Motor neuron (in vitro differentiated cells): ENCODE results near the gene SLC41A3. TPM values are rescaled to one million over a fixed set of nuclear protein-coding genes. Genes with fewer than 3 reads are reported as not detected.
"Not testable (repeated sequence)": the region's sequence is repeated elsewhere in the genome, so short reads cannot be mapped to it uniquely, and the experiment has no call there.

Source experiments
- ATAC-seq, 8 experiments: fragments of 200-7000 bp; cut with Tn5 transposase; replicated peaks in 6 of 8; 2 replicates each; pipeline ENCODE4 v1.8.0; 2021; ENCODE audit warnings: mild to moderate bottlenecking in 8 of 8, moderate library complexity in 8 of 8
- H3K27ac ChIP-seq, 2 donors: fragments of 250-450 bp; sonication (Bioruptor Pico); 2 replicates each; pipeline ENCODE4 v1.9.0; 2021; ENCODE audit warnings: antibody characterized with exemption in 2 of 2, mild to moderate bottlenecking in 2 of 2, moderate library complexity in 1 of 2
- H3K4me1 ChIP-seq, 2 donors: fragments of 250-450 bp; sonication (Bioruptor Pico); replicated peaks in 1 of 2; 2 replicates each; pipeline ENCODE4 v1.6.1; 2021; ENCODE audit warnings: antibody characterized with exemption in 2 of 2, mild to moderate bottlenecking in 2 of 2, moderate library complexity in 1 of 2
- H3K4me3 ChIP-seq, 5 donors: fragments of 250-450 bp; sonication (Bioruptor Pico); 2 replicates each; pipeline ENCODE4 v1.9.0; 2021; ENCODE audit warnings: antibody characterized with exemption in 5 of 5, mild to moderate bottlenecking in 5 of 5, moderate library complexity in 4 of 5
- WGBS, 10 experiments: fragments of 450-650 bp; shearing (Covaris generic); methylation state at CpG; one replicate each; pipeline ENCODE4 v1.0.0; 2022; 5-methylcytosine and 5-hydroxymethylcytosine counted together
- in situ Hi-C, 9 experiments: fragments of 400-800 bp; cut with MboI; loops; one replicate each; pipeline ENCODE4 v1.15.0; 2021; ENCODE audit warnings: low sequenced_read_pairs in 9 of 9, low pct_unique_long_range_greater_than_20kb in 2 of 9; ENCODE audit not compliant: unreplicated experiment in 9 of 9
- total RNA-seq, 8 experiments: library from RNA; unstranded; fragments of 300-600 nt; gene quantifications; 2 replicates each; pipeline versions ENCODE4 v1.2.3 to v1.2.4, GENCODE V29; 2022

Gene SLC41A3
- total RNA-seq, 8 experiments from 2014 or later = 23.8 to 54.5 (median 30.3) TPM

- no peak for ATAC-seq
- 74 to 92% (median 89%) methylated on average over 1 to 4 of the region's 8 CpGs; no CpG with 5 or more reads in 4 of the 10 experiments for WGBS, 10 experiments
- no peak overlapping the region for H3K27ac ChIP-seq
- H3K4me3 ChIP-seq = no peak overlapping the region
- H3K4me1 ChIP-seq = no peaks in the 10 kb centered on the region
- in situ Hi-C loops = no loop called here
Observed at GRCh38 chr3:126051234-126051633, 32.7 kb downstream of the SLC41A3 start.

- 93 to 97% (median 96%) methylated on average over 4 to 8 of the region's 10 CpGs; no CpG with 5 or more reads in 7 of the 10 experiments for WGBS, 10 experiments
- H3K4me3 ChIP-seq = no peak overlapping the region
- in situ Hi-C loops = no loop called here
- no peaks in the 10 kb centered on the region for H3K4me1 ChIP-seq
- ATAC-seq = no peak
- no peak overlapping the region for H3K27ac ChIP-seq
Observed at GRCh38 chr3:126050626-126051025, 33.3 kb downstream of the SLC41A3 start.

DNA sequence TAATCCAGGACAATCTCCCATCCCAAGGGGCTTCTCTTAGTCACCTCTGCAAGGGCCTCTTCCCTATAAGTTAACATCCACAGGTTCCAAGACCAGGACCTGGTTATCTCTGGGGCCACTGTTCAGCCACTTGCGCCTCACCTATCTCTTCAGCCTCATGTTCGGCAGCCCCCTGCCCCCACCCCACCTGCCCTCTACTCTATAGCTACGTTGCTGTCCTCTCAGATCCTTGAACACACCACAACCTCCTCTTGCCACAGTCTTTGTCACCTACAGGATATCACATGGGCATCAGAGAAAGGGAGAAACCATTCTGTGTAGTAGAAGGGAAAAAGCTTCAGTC, 33.9 kb downstream of the SLC41A3 start:
- in situ Hi-C loops = no loop called here
- 70 to 100% (median 87%) methylated on average over 1 to 3 of the region's 3 CpGs; no CpG with 5 or more reads in 4 of the 10 experiments for WGBS, 10 experiments
- no peak overlapping the region for H3K4me3 ChIP-seq
- no peaks in the 10 kb centered on the region for H3K4me1 ChIP-seq
- no peak for ATAC-seq
- H3K27ac ChIP-seq = no peak overlapping the region

- H3K27ac ChIP-seq = no peak overlapping the region
- in situ Hi-C loops = no loop called here
- no peak overlapping the region for H3K4me3 ChIP-seq
- ATAC-seq = no peak
- 88 to 100% (median 100%) methylated on average over 1 to 3 of the region's 5 CpGs; no CpG with 5 or more reads in 3 of the 10 experiments for WGBS, 10 experiments
- H3K4me1 ChIP-seq = no peaks in the 10 kb centered on the region
Observed at GRCh38 chr3:126049289-126050049, 34.5 kb downstream of the SLC41A3 start.

GRCh38 chr3:126040386-126040785, 43.5 kb downstream of the SLC41A3 start:
- no peak overlapping the region for H3K27ac ChIP-seq
- no peak for ATAC-seq
- no peak overlapping the region for H3K4me3 ChIP-seq
- in situ Hi-C loops = no loop called here
- no peaks in the 10 kb centered on the region for H3K4me1 ChIP-seq
- WGBS, 10 experiments = 50 to 100% (median 94%) methylated on average over 1 to 3 of the region's 4 CpGs; no CpG with 5 or more reads in 1 of the 10 experiments

GRCh38 chr3:126039870-126040269, 44.1 kb downstream of the SLC41A3 start:
- Histone ChIP-seq H3K4me3 (no peak overlapping the region), H3K27ac (no peak overlapping the region), H3K4me1 (no peaks in the 10 kb centered on the region)
- peak in 1 of 8 experiments; percentile 61 for ATAC-seq
- in situ Hi-C loops = no loop called here
- WGBS, 10 experiments = 0 to 100% (median 40%) methylated on average over 1 to 2 of the region's 2 CpGs; no CpG with 5 or more reads in 3 of the 10 experiments

DNA sequence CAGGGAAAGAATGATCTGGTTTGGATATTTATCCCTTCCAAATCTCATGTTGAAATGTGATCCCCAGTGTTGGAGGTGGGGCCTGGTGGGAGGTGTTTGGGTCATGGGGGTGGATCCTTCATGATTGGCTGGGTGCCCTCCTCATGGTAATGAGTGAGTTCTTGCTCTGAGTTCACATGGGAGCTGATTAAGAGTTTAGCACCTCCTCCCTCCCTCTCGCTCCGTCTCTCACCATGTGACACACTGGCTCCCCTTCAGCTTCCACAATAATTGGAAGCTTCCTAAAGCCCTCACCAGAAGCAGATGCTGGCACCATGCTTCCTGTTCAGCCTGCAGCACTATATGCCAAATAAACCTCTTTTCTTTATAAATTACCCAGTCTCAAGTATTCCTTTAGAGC, 45.1 kb downstream of the SLC41A3 start:
- ATAC-seq = peak in 2 of 8 experiments; percentile 62 to 77
- H3K27ac ChIP-seq, H3K4me1 ChIP-seq, H3K4me3 ChIP-seq, in situ Hi-C loops: not testable (repeated sequence)
- 42 to 100% (median 75%) methylated on average over 2 of the region's 2 CpGs; no CpG with 5 or more reads in 7 of the 10 experiments for WGBS, 10 experiments

DNA sequence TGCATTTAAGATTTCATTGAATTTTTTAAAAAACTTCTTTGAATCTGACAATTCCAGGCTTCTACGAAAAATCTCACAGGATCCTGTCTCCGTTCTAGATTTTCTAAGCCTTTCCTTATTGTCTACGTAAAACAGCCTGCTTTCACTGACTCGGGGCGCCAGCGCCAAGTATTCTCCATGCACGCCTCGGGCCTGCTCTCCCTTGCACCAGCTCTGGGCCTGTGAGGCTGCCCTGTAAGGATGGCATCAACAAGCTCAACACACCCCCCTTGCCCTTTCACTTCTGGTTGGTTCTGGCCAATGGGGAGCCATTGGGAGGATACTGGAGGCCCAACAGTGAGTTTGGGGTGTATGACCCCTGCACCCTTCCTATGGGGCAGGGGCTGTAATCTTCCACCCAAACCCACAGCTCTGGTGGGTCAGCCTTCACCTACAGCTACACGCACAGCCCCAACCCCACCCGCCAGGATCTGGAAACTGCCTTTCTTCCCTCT, 47.8 kb downstream of the SLC41A3 start:
- H3K27ac ChIP-seq = no peak overlapping the region
- H3K4me3 ChIP-seq = no peak overlapping the region
- WGBS, 10 experiments = 83 to 100% (median 96%) methylated on average over 2 to 7 of the region's 10 CpGs; no CpG with 5 or more reads in 1 of the 10 experiments
- H3K4me1 ChIP-seq = no peaks in the 10 kb centered on the region
- ATAC-seq = no peak
- in situ Hi-C loops = no loop called here

- ATAC-seq = no peak
- WGBS, 10 experiments = 86 to 100% (median 93%) methylated on average over 3 to 8 of the region's 12 CpGs; no CpG with 5 or more reads in 1 of the 10 experiments
- Histone ChIP-seq H3K27ac (no peak overlapping the region), H3K4me3 (no peak overlapping the region), H3K4me1 (no peaks in the 10 kb centered on the region)
- in situ Hi-C loops = no loop called here
Observed at GRCh38 chr3:126035362-126036050, 48.4 kb downstream of the SLC41A3 start.

DNA sequence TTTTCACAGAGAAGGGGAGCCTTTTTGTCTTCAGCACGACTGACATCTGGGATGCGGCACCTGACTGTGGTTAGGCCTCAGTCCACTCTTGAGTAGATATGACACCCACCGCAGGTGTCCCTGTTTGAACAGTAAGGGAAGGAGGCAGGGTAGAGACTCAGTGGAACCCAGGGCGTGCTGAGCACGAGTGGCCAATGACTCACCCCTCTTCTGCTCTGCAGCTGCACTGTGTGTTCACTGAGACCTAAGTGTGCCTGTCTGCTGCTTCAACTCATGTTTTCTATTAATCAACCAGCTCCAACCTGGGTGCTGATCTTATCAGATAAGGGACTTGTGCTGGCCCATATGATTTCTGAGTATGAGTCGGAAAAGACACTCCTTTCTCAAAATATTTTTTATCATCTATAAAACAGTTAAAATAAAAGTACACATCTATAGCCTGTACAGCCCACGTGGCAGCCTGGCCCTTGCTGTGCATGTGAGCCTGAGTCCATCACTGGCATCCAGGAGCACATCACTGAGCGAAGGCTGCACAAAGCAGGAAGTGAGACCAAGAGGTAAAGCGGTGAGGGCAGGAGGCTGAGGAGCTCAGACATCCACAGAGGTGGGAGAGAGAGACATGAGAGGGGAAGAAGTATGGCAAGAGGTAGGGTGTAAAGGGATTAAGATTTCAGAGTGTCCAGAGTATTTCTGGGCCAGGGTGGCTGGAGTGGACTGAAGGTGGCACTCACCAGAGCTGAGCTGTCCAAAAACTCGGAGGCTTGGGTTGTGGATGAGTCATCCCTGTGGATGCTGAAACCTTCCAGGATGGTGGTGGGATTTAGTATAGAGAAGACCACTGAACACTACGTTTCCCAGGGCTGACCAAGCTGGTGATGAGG, 49.2 kb downstream of the SLC41A3 start:
- peak in 1 of 8 experiments; percentile 55 for ATAC-seq
- no peak overlapping the region for H3K4me3 ChIP-seq
- no peak overlapping the region for H3K27ac ChIP-seq
- no peaks in the 10 kb centered on the region for H3K4me1 ChIP-seq
- 20 to 93% (median 78%) methylated on average over 3 to 9 of the region's 11 CpGs; no CpG with 5 or more reads in 1 of the 10 experiments for WGBS, 10 experiments
- in situ Hi-C loops = no loop called here

GRCh38 chr3:126033765-126034164, 50.2 kb downstream of the SLC41A3 start:
- Histone ChIP-seq H3K4me1 (no peaks in the 10 kb centered on the region), H3K27ac (no peak overlapping the region), H3K4me3 (no peak overlapping the region)
- ATAC-seq = no peak
- in situ Hi-C loops = no loop called here
- WGBS, 10 experiments = 80 to 100% (median 96%) methylated on average over 1 to 5 of the region's 5 CpGs; no CpG with 5 or more reads in 4 of the 10 experiments

DNA sequence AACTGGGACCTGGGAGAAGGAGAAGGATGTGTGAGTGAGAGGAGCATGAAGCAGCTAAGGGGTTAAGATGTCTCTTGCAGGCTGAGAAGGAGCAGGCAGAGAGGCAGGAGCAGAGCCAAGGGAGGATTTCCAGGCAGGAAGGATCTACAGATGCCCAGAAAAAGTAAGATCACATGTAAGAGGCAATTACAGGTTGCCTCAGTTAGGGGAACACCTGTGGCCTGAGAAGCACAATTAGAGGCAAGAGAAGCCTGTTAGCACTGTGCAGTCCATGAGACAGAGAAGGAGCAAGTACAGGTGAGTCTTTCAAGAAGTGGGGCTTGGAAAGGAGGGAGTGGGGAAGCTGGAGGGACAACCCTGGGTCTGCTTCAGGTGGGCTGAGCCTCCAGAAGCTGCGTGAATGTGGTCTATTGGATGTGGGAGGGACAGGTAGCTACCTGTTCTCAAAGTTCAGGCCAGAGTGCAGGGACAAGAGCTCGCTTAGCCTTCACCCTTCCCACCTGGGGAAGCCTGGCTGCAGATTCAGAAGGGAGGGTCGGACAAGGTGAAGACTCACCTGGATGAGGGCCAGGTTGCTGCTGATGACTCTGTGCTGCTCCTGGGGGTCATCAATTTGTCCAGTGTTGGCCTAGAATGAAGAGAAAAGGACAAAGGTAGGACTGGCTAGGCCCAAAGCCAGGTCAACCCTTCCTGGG, 50.7 kb downstream of the SLC41A3 start:
- Histone ChIP-seq H3K4me3 (no peak overlapping the region), H3K4me1 (no peaks in the 10 kb centered on the region), H3K27ac (no peak overlapping the region)
- no peak for ATAC-seq
- 79 to 100% (median 94%) methylated on average over 1 to 2 of the region's 3 CpGs; no CpG with 5 or more reads in 3 of the 10 experiments for WGBS, 10 experiments
- in situ Hi-C loops = no loop called here
